Psoas muscle (tissue), 8 donors: ENCODE results near the gene MUC15. TPM values are rescaled to one million over a fixed set of nuclear protein-coding genes. Genes with fewer than 3 reads are reported as not detected.

ENCODE experiments used
- ATAC-seq, 4 donors: fragments of 200-7000 bp; cut with Tn5 transposase; one replicate each; pipeline ENCODE4 v1.9.1; 2020; ENCODE audit warnings: moderate library complexity in 3 of 4, mild to moderate bottlenecking in 2 of 4
- DNase-seq, 2 donors: peaks; one replicate each; pipeline ENCODE4 v3.0.0-alpha.2; 2020
- H3K27ac ChIP-seq: fragments of 200-600 bp; one replicate; pipeline ENCODE4 v1.8.0; 2022
- H3K27me3 ChIP-seq, 3 donors: fragments of 200-600 bp in 1 of 3; one replicate each; pipeline versions ENCODE4 v1.6.1 to v1.8.0; 2013 to 2022; ENCODE audit warnings: low read length in 2 of 3, mild to moderate bottlenecking in 2 of 3, moderate library complexity in 1 of 3; ENCODE audit not compliant: insufficient read depth in 3 of 3
- H3K36me3 ChIP-seq, 2 donors: fragments of 200-600 bp in 1 of 2; one replicate each; pipeline versions ENCODE4 v1.6.1 to v1.8.0; 2013 to 2022; ENCODE audit warnings: low read depth in 1 of 2, mild to moderate bottlenecking in 1 of 2, moderate library complexity in 1 of 2; ENCODE audit not compliant: insufficient read depth in 1 of 2
- H3K4me1 ChIP-seq: fragments of 200-600 bp; one replicate; pipeline ENCODE4 v1.8.0; 2022
- H3K4me3 ChIP-seq: fragments of 200-600 bp; one replicate; pipeline ENCODE4 v1.8.0; 2022; ENCODE audit warnings: mild to moderate bottlenecking
- H3K9me3 ChIP-seq: fragments of 200-600 bp; one replicate; pipeline ENCODE4 v1.8.0; 2022
- WGBS, 3 donors: extraction: QIAGEN DNeasy Blood & Tissue Kit; methylation state at CpG; one replicate each; pipeline versions ENCODE4 v1.1.6 to v1.1.7; 2013; 5-methylcytosine and 5-hydroxymethylcytosine counted together
- intact Hi-C, 2 donors: fragments of 100-400 bp; cut with DNase I; formaldehyde crosslinking; loops; one replicate each; pipeline versions ENCODE4 v1.11.0 to v1.14.2; 2022
- polyA plus RNA-seq, 3 donors: library from polyadenylated mRNA; stranded (reverse); fragments of 200-250 nt; gene quantifications; one replicate each; pipeline ENCODE4 v1.2.3, GENCODE V29; 2013
- total RNA-seq, 4 donors: library from RNA; stranded (reverse); fragmentation: NEBNext Ultra II Directional in 2 of 4; extraction: Animal tissue kit (Norgen Biotek cat#: 25700) in 2 of 4; gene quantifications; one replicate each; pipeline versions ENCODE4 v1.2.1 to v1.2.4, GENCODE V29; 2021 to 2023
- TF ChIP-seq, protein P1 (sequence below): fragments of 200-600 bp; IDR thresholded peaks from one replicate; pipeline ENCODE4 v1.8.0; 2022; ENCODE audit warnings: antibody characterized with exemption
- donor health status: healthy with polysubstance abuse.
- donor health status: DM: no; HTN: no; CAD: no; lungs with moderate emphysema.
- donor health status: Bipolar disorder and iron deficiency.
- donor health status: healthy.
- donor health status: DM: yes; HTN: yes; CAD: no.
- donor health status: DM: no; HTN: no; CAD: no.
- donor health status: DM: no; HTN: no; CAD: no.
- donor health status: DM: yes; HTN: yes; CAD: no.

The MUC15 gene
- total and polyA plus RNA-seq, 7 donors = not detected

DNA sequence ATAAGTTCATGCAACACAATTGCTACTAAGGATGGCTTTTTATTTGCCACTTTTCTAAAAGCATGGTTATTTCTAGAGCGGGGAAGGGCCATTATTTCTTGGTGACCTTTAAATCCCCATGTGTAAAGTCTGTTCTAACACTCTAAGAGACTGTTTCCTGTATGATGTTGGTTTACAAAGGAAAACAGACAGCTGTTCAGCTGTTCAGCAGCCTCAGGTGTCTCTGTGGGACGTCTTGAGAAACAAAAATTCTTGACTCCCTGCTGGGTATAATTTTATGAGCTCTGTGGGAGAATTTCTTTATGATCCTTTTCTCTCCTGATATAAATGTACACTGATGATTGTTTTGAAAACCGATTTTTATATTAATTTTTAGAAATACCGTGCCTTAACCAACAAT, 13.9 kb downstream of the MUC15 start:
- no peak overlapping the region for H3K4me3 ChIP-seq
- DNase-seq (no peak), ATAC-seq (no peak)
- no peaks in the 10 kb centered on the region for H3K27me3 ChIP-seq
- 34 to 58% (median 45%) methylated on average over 4 of the region's 4 CpGs for WGBS, 3 donors
- no peaks in the 10 kb centered on the region for H3K36me3 ChIP-seq
- no peaks in the 10 kb centered on the region for H3K9me3 ChIP-seq
- no peaks in the 10 kb centered on the region for H3K4me1 ChIP-seq
- TF ChIP-seq, protein P1, sequence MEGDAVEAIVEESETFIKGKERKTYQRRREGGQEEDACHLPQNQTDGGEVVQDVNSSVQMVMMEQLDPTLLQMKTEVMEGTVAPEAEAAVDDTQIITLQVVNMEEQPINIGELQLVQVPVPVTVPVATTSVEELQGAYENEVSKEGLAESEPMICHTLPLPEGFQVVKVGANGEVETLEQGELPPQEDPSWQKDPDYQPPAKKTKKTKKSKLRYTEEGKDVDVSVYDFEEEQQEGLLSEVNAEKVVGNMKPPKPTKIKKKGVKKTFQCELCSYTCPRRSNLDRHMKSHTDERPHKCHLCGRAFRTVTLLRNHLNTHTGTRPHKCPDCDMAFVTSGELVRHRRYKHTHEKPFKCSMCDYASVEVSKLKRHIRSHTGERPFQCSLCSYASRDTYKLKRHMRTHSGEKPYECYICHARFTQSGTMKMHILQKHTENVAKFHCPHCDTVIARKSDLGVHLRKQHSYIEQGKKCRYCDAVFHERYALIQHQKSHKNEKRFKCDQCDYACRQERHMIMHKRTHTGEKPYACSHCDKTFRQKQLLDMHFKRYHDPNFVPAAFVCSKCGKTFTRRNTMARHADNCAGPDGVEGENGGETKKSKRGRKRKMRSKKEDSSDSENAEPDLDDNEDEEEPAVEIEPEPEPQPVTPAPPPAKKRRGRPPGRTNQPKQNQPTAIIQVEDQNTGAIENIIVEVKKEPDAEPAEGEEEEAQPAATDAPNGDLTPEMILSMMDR = no peak
- intact Hi-C loops = no loop called here
- H3K27ac ChIP-seq = no peak overlapping the region

DNA sequence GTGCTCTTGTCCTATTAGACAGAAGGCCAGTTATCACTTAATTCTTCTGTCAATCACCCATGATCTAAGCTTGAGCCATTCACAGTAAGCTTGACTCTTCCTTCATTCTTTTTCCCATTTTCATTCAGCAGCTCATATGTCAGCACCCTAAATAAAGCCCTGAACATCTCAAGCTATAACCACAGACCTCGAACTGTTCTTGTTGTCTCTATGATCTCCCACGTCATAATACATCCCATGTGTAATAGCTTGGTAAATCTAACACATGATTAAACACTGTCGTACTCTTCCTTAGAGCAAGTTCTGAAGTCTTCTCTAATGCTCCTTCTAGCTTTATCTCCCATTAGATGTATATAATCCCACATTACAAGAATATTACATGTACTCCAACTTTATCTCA, 14.4 kb downstream of the MUC15 start:
- Histone ChIP-seq H3K4me3 (no peak overlapping the region), H3K27me3 (no peaks in the 10 kb centered on the region), H3K27ac (no peak overlapping the region), H3K36me3 (no peaks in the 10 kb centered on the region), H3K4me1 (no peaks in the 10 kb centered on the region), H3K9me3 (no peaks in the 10 kb centered on the region)
- WGBS, 3 donors = 43 to 60% (median 46%) methylated on average over 3 of the region's 3 CpGs
- intact Hi-C loops = no loop called here
- TF ChIP-seq, protein P1 = no peak
- DNase-seq = no peak
- no peak for ATAC-seq

DNA sequence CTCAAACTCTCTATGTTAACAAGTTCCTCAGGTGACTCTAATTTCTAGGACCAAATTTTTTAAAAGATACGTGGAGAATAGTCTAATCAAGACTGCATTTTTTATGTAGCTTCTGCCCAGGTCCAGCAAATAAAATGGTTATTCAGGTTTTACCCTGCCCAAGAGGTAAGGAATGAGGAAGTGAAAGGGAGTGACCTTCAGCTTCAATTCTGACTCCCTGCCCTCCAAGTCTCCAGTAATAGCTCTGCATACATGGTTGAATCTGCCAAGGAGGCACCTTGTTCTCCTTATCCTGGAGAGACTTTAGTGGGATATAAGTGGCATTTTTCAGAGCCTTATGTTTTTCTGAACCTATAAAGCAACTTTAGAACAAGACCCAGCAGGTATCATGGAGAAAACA, 15.5 kb downstream of the MUC15 start:
- DNase-seq (no peak), ATAC-seq (no peak)
- Histone ChIP-seq H3K36me3 (no peaks in the 10 kb centered on the region), H3K4me1 (no peaks in the 10 kb centered on the region), H3K9me3 (no peaks in the 10 kb centered on the region), H3K27ac (no peak overlapping the region), H3K4me3 (no peak overlapping the region), H3K27me3 (no peaks in the 10 kb centered on the region)
- intact Hi-C loops = no loop called here
- 79 to 84% (median 80%) methylated on average over 1 of the region's 1 CpG for WGBS, 3 donors
- TF ChIP-seq, protein P1 = no peak

DNA sequence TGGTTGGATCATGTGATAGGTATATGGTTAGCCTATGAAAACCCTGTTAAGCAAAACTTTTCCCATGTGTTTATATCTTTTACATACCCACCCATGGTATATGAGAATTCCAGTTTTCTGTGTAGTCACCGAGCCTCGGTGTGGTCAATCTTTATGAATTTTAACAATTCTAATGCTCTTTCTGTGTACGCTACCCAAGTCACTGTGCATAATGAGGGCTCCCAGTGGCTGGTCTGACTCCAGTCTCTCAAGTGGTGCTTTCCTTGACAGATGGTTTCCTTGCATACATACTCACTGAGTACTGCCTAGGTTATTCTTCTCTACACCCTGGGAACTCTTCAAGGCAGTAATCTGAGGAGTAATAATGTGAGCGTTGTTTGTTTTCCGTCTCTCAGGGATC, 17.6 kb downstream of the MUC15 start:
- no peak for DNase-seq
- H3K36me3 ChIP-seq = no peaks in the 10 kb centered on the region
- no peak overlapping the region for H3K4me3 ChIP-seq
- 74 to 93% (median 80%) methylated on average over 5 of the region's 5 CpGs for WGBS, 3 donors
- no peaks in the 10 kb centered on the region for H3K9me3 ChIP-seq
- no peaks in the 10 kb centered on the region for H3K4me1 ChIP-seq
- no peak overlapping the region for H3K27ac ChIP-seq
- ATAC-seq = no peak
- TF ChIP-seq, protein P1 = no peak
- no peaks in the 10 kb centered on the region for H3K27me3 ChIP-seq
- intact Hi-C loops = no loop called here

DNA sequence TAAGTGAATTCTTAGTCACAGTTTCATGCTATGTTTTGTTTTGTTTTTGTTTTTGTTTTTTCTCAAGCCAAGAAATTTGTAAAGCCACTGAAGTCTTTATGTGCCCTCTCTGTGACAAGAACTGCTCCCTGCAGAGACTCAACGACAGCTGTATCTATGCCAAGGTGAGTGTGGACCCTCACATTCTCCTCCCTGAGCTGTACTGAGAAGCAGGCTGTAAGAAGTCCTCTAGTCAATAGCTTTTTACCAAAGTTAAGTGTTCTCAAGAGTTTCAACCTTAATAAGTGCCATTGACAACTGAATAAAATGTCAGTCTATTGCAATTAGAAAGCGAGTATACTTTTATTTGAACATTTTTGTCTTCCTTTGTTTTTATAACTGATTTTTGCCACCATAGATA, 18.9 kb downstream of the MUC15 start:
- WGBS, 3 donors = 63 to 67% (median 65%) methylated on average over 2 of the region's 2 CpGs
- Histone ChIP-seq H3K4me3 (no peak overlapping the region), H3K4me1 (no peaks in the 10 kb centered on the region), H3K27ac (no peak overlapping the region), H3K9me3 (no peaks in the 10 kb centered on the region), H3K27me3 (no peaks in the 10 kb centered on the region), H3K36me3 (no peaks in the 10 kb centered on the region)
- intact Hi-C loops = no loop called here
- TF ChIP-seq, protein P1 = no peak
- DNase-seq (no peak), ATAC-seq (no peak)
